DOHH2 (cell line): ENCODE results near the gene ALOX5.

ENCODE experiments used
- CTCF ChIP-seq: fragments of 200-600 bp; sonication (generic); IDR thresholded peaks from one replicate; pipeline ENCODE4 v1.5.1; 2014; ENCODE audit warnings: antibody characterized with exemption, mild to moderate bottlenecking, low read depth, low read length; ENCODE audit not compliant: poor library complexity, severe bottlenecking
- EZH2phosphoT487 ChIP-seq: fragments of 200-600 bp; sonication (generic); IDR thresholded peaks from 2 replicates; pipeline ENCODE4 v1.6.1; 2017; ENCODE audit warnings: borderline replicate concordance, mild to moderate bottlenecking, antibody characterized with exemption, low read length, moderate library complexity, mixed read lengths

- TF ChIP-seq CTCF (no peak), EZH2phosphoT487 (no peak)
These were observed 3.8 kb downstream of the ALOX5 start for GRCh38 chr10:45377858-45378257.
